H54 (cell line): Measurements from ENCODE around the gene C10orf71.

Source experiments
- DNase-seq: peaks from one replicate; pipeline ENCODE4 v3.0.0; 2011; ENCODE audit warnings: low spot score, mixed read lengths; ENCODE audit not compliant: insufficient read length
- FAIRE-seq: peaks from 3 replicates; lab custom pipeline; 2011; peaks lifted over from hg19 to GRCh38; lab: Jason Lieb, UNC
- POLR2A ChIP-seq: IDR thresholded peaks from 2 replicates; pipeline ENCODE4 v1.6.1; 2011; ENCODE audit warnings: low read depth, mild to moderate bottlenecking, low read length

Gene C10orf71

DNA sequence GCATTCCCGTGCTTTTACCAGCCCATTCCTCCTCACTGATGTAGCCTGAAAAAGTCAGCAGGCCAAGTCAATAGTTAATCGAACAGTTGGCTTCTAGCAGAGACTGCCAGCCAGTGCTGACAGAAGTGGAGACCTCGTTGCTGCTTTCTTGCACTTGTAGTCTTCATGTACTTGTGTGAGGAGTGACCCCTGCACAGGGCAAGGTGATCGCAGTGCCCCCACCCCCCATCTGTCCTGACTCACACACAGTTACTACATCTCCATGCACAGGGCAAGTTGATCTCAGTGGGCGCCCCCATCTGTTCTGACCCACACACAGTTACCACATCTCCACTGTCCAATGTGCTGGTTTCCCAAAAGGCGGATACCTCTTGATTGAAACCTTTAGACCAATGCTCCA is 34.2 kb downstream of the C10orf71 start:
- DNase-seq (no peak), FAIRE-seq (no peak)
- TF ChIP-seq POLR2A: no peak

GRCh38 chr10:49334964-49335363 is 36.0 kb downstream of the C10orf71 start:
- FAIRE-seq (no peak), DNase-seq (no peak)
- TF ChIP-seq POLR2A: no peak

DNA sequence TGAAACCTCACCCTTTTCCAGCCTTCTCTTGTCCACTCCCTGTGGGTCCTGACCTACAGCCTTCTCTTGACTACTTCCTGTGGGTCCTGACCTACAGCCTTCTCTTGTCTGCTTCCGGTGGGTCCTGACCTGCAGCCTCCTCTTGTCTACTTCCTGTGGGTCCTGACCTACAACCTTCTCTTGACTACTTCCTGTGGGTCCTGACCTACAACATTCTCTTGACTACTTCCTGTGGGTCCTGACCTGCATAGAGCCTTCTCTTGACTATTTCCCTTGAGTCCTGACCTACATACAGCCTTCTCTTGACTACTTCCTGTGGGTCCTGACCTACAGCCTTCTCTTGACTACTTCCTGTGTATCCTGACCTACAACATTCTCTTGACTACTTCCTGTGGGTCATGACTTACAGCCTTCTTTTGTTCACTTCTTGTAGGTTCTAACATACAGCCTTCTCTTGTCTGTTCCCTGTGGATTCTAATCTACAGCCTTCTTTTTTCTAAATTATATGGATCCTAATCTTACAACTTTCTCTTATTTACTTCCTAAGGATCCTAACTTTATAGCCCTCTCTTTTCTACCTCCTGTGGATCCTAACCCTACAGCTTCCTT is 36.5 kb downstream of the C10orf71 start:
- TF ChIP-seq POLR2A: no peak
- FAIRE-seq (no peak), DNase-seq (no peak)

GRCh38 chr10:49338604-49339003 is 39.6 kb downstream of the C10orf71 start:
- no peak for TF ChIP-seq POLR2A
- FAIRE-seq: no peak
- DNase-seq: no peak

DNA sequence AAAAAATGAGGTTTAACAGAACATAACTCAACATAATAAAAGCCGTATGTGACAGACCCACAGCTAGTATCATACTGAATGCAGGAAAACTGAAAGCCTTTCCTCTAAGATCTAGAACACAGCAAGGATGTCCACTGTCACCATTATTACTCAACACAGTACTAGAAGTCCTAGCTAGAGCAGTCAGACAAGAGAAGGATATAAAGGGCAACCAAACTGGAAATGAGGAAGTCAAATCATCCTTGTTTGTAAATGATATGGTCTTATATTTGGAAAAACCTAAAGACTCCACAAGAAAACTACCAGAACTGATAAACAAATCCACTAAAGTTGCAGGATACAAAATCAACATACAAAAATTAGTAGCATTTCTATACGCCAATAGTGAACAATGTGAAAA is 45.9 kb downstream of the C10orf71 start:
- TF ChIP-seq POLR2A: no peak
- FAIRE-seq (no peak), DNase-seq (no peak)

- no peak for TF ChIP-seq POLR2A
- DNase-seq (no peak), FAIRE-seq (no peak)
These were observed 48.4 kb downstream of the C10orf71 start for GRCh38 chr10:49347342-49347741.

- DNase-seq (no peak), FAIRE-seq (no peak)
- TF ChIP-seq POLR2A: no peak
These were observed 48.9 kb downstream of the C10orf71 start for GRCh38 chr10:49347827-49348226.

DNA sequence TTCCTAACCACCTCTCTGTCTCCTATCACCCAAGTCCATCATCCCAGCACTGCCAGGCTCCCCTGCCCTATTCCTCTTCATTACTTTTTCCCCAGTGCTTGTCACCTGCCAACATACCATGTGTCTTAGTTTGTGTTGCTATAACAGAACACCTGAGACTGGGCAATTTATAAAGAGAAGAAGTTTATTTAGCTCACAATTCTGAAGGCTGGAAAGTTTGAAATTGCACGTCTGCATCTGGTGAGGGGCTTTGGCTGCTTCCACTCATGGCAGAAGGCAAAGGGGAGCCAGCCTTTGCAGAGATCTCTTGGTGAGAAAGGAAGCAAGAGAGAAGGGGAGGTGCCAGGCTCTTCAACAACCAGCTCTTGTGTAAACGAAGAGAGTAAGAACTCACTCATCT is 49.6 kb downstream of the C10orf71 start:
- DNase-seq (no peak), FAIRE-seq (no peak)
- no peak for TF ChIP-seq POLR2A

- FAIRE-seq: no peak
- TF ChIP-seq POLR2A: no peak
- DNase-seq: no peak
These were observed 50.4 kb downstream of the C10orf71 start for GRCh38 chr10:49349390-49349789.

GRCh38 chr10:49350138-49350537 is 51.2 kb downstream of the C10orf71 start:
- no peak for TF ChIP-seq POLR2A
- FAIRE-seq (no peak), DNase-seq (no peak)

GRCh38 chr10:49350846-49351532 is 52.0 kb downstream of the C10orf71 start:
- FAIRE-seq: no peak
- DNase-seq: no peak

DNA sequence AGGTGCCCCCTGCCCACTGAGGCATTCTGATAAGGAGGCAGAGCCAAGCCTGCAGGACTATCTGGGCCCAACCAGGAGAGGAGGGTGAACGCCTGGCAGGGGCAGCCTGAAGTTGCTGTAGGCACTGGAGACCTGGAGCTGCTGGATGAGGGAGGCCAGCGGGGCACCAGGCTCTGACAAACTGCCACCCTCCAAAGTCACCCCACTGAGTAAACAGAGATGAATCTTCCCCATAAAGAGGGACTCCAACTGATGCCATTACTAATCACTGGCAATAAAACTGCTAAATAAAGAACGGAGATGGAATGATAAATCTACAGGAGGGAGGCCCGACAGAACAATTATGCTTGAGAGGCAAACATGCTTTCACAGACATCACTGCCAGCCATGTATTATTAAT is 52.7 kb downstream of the C10orf71 start:
- TF ChIP-seq POLR2A: no peak
- FAIRE-seq: no peak
- no peak for DNase-seq

More at GRCh38 chr10:49350846-49351532, 52.0 kb downstream of the C10orf71 start:
- no peak for TF ChIP-seq POLR2A

DNA sequence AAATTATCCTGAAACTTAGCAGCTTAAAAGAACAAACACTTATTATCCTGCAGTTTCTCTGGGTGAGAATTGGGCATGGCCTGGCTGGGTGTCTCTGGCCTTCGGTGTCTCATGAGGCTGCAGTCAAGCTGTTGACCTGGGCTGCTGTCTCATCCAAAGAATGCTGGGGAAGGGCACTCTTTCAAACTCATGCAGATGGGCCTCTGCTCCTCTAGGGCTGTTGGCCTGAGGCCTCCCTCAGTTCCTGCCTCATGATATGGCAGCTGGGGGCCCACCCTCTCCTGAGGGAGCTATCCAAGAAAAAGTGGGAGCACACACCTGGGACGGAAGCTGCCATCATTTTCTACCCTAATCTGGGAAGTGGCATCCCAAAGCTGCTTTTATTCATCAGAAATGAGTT is 53.4 kb downstream of the C10orf71 start:
- FAIRE-seq (no peak), DNase-seq (no peak)
- no peak for TF ChIP-seq POLR2A

GRCh38 chr10:49353026-49353894 is 54.3 kb downstream of the C10orf71 start:
- no peak for FAIRE-seq

More at GRCh38 chr10:49353026-49353894, 54.3 kb downstream of the C10orf71 start:
- no peak for TF ChIP-seq POLR2A
- DNase-seq: no peak
